RWPE1 (cell line): ENCODE data around the gene ANKRD44.

Experiments used
- CTCF ChIA-PET: fragments of 350-600 bp; sonication (Branson Sonifier 250); formaldehyde crosslinking; extraction: SDS; loops from one replicate; lab custom pipeline; 2021; lab: Yijun Ruan, JAX
- POLR2A ChIA-PET: fragments of 400-600 bp; formaldehyde crosslinking; extraction: SDS; loops from one replicate; lab custom pipeline; 2020; ENCODE audit warnings: antibody characterized with exemption; ENCODE audit not compliant: low non-redundant PET; lab: Yijun Ruan, JAX
- DNase-seq: peaks from one replicate; pipeline ENCODE4 v3.0.0; 2012; ENCODE audit warnings: low spot score
- H3K27ac ChIP-seq: fragments of 450-650 bp; 2 replicates; pipeline ENCODE4 v1.5.1; 2017
- TF ChIP-seq, protein P1 (sequence below): fragments of 450-650 bp; conservative IDR thresholded peaks from 2 replicates; pipeline ENCODE4 v1.5.1; 2017; ENCODE audit warnings: low read depth, mild to moderate bottlenecking

The ANKRD44 gene

GRCh38 chr2:197079832-197080555 is 230.6 kb downstream of the ANKRD44 start:
- ChIA-PET CTCF (interaction anchor here (0.6 kb wide), 1 partner anchor 237 kb away, joined by 3 read pairs; no protein-coding TSS in a partner anchor), POLR2A (no interaction called here)
- TF ChIP-seq, protein P1, sequence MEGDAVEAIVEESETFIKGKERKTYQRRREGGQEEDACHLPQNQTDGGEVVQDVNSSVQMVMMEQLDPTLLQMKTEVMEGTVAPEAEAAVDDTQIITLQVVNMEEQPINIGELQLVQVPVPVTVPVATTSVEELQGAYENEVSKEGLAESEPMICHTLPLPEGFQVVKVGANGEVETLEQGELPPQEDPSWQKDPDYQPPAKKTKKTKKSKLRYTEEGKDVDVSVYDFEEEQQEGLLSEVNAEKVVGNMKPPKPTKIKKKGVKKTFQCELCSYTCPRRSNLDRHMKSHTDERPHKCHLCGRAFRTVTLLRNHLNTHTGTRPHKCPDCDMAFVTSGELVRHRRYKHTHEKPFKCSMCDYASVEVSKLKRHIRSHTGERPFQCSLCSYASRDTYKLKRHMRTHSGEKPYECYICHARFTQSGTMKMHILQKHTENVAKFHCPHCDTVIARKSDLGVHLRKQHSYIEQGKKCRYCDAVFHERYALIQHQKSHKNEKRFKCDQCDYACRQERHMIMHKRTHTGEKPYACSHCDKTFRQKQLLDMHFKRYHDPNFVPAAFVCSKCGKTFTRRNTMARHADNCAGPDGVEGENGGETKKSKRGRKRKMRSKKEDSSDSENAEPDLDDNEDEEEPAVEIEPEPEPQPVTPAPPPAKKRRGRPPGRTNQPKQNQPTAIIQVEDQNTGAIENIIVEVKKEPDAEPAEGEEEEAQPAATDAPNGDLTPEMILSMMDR, result no peak
- no peak overlapping the region for H3K27ac ChIP-seq
- DNase-seq, result no peak

DNA sequence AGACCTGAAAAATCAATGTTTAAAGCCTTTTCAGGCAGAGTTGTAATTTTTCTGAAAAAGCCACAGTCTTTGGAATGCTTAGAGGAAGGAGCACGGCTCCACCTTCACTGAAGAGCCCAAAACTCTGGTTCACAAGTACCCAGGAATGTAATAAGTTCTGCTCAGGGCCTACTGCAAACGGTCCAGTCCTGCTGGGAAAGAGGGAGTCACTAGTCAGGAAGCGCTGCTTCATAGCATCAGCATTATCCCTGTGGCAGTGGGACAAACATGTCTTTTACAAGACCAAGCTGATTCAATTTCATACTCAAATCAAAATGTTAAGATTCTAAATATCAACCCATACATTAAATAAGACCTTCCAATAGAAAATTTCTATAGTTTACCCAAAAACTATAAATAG is 231.2 kb downstream of the ANKRD44 start:
- CTCF ChIA-PET, result interaction anchor here (0.6 kb wide), 1 partner anchor 30 kb away, joined by 3 read pairs; no protein-coding TSS in a partner anchor
- no peak for DNase-seq
- POLR2A ChIA-PET, result no interaction called here
- H3K27ac ChIP-seq, result no peak overlapping the region
- TF ChIP-seq, protein P1, result no peak

- ChIA-PET CTCF (no interaction called here), POLR2A (no interaction called here)
- TF ChIP-seq, protein P1, result no peak
- H3K27ac ChIP-seq, result no peak overlapping the region
- DNase-seq, result no peak
Measured at GRCh38 chr2:197078535-197078934, 232.0 kb downstream of the ANKRD44 start.

DNA sequence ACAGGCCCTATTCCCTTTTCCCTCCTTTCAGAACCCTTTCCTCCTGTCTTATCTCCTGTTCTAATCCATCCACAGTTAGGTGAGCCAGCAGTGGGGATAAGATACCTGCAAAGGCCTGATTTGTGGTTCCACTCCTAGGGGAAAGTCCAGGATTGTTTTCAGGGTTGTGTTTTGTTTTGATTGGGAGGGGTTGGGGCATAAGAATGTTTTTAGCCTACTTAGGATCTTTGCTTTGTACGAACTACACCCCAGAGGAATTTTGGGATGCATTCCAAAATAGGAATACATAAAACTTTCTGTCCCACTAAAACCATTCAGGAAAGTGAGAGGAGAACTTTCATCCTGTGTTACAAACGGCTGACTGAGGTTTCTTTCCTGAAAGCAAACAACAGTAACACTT is 233.2 kb downstream of the ANKRD44 start:
- ChIA-PET POLR2A (interaction anchor here (0.6 kb wide), 1 partner anchor 43 kb away, joined by 5 read pairs; no protein-coding TSS in a partner anchor), CTCF (no interaction called here)
- no peak overlapping the region for H3K27ac ChIP-seq
- TF ChIP-seq, protein P1, result no peak
- DNase-seq, result no peak

DNA sequence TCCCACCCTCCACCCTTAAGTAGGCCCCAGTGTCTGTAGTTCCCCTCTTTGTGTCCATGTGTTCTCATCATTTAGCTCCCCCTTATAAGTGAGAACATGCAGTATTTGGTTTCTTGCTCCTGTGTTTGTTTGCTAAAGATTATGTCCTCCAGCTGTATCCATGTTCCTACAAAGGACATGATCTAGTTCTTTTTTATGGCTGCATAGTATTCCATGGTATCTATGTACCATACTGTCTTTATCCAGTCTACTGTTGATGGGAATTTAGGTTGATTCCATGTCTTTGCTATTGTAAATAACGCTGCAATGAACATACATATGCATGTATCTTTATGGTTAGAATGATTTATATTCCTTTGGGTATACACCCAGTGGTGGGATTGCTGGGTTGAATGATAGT is 233.9 kb downstream of the ANKRD44 start:
- H3K27ac ChIP-seq, result no peak overlapping the region
- CTCF ChIA-PET, result interaction anchor here (0.6 kb wide), 1 partner anchor 290 kb away, joined by 3 read pairs; no protein-coding TSS in a partner anchor
- no peak for DNase-seq
- TF ChIP-seq, protein P1, result no peak
- POLR2A ChIA-PET, result no interaction called here

DNA sequence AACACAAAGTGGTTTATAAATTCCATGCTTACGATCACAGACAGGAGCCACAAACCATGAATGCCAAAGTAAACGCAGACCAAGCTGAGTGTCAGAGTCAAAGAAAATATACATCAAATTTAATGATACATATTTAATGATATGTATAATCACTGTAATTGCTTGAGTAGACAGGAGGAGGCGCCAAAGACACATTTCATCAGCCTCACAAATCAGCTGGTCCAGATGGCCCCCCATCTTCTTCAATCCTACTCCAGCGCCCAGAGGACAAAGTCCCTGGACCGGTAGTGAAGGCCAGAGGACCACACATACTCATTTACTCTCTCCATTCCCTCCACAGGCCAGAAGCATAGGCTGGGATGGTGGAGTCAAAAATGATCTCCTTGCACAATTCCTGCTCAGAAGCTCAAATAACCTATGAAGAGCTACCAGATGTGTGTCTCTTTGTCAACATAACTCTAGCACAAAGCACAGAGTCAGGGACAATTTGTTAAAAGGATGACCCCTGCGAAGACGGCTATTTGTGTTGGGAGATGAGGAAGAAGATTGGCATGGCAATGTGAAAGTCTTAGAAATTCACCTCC is 234.7 kb downstream of the ANKRD44 start:
- no peak for DNase-seq
- ChIA-PET POLR2A (no interaction called here), CTCF (interaction anchor here (0.6 kb wide), 2 partner anchors 291 to 844 kb away, joined by 3 read pairs; no protein-coding TSS in a partner anchor)
- TF ChIP-seq, protein P1, result no peak
- H3K27ac ChIP-seq, result no peak overlapping the region
